NCI-H446 (cell line): ENCODE measurements around the gene IFT88.

Experiments used
- DNase-seq, 2 experiments: peaks; one replicate each; lab custom pipeline; 2025; lab: John Stamatoyannopoulos, UW

Gene IFT88

GRCh38 chr13:20686167-20686566 lies 119.2 kb downstream of the IFT88 start:
- DNase-seq, result no peak

GRCh38 chr13:20686863-20687579 lies 120.1 kb downstream of the IFT88 start:
- no peak for DNase-seq

GRCh38 chr13:20689291-20689690 lies 122.3 kb downstream of the IFT88 start:
- DNase-seq, result no peak

DNA sequence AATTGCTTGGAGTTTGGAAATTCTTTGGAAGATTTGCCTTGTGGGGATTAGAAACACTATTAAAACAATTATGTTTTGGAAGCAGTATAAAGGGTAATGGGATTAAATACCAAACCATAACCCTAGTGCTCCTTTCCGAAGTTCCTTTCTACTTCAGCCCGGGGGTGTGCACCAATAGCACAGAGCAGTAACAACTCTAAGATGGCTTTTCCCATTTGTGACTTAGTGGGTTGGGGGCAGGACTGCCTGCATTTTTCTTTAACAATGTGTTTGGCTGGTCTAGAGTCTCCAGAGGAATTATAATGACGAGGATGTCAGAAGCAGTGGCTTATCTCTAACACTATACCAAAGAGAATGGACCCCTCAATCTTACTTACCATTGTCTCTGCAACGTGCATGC lies 124.7 kb downstream of the IFT88 start:
- no peak for DNase-seq

GRCh38 chr13:20696073-20696472 lies 129.1 kb downstream of the IFT88 start:
- DNase-seq, result no peak

DNA sequence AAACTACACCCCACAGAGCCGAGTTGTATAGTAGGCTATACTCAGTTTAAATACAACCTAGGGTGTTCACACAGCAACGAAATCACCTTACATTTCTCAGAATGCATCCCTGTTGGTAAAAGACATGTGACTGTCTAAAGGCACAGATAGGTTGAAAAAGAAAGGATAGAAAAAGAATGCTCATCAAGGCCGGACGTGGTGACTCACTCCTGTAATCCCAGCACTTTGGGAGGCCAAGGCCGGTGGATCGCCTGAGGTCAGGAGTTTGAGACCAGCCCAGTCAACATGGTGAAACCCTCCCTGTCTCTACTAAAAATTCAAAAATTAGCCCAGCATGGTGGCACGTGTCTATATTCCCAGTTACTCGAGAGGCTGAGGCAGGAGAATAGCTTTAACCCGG lies 132.8 kb downstream of the IFT88 start:
- DNase-seq, result no peak

DNA sequence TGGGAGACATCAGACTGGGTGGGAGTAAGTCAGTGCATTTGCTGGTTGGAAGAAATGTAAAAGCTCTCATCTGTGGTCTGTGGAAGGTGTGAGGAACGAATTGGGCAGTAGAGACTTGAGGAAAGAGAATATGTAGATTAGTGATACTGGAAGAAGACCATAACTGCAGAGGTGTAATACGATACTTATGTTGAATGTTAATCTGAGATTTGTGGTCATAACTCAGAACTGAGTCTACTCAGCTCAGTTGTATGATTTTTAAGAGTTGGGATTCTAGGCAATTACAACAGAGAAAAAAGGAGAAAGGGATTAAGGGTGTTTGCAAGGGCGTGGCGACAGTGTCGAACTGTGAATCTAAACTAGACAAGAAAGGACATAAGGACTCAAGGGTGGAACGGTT lies 133.3 kb downstream of the IFT88 start:
- no peak for DNase-seq

DNA sequence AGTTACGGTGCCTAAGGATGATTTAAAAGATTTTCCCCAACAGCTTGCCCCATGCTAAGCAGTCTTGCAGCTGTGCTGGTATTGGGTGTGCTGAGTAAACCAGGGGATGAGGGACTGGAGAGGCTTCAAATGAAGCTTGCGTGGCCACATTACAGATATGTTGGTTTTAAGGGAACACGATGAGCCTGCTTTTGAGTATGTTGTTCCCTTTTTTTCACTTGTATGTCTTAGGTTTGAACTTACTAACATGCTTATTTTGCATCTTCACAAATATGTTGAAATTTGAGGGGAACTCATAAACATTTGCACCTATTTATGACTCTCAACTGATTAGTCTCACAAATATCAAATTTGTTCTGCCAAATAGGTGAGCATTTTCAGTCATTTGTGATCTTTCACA lies 134.5 kb downstream of the IFT88 start:
- DNase-seq, result no peak

DNA sequence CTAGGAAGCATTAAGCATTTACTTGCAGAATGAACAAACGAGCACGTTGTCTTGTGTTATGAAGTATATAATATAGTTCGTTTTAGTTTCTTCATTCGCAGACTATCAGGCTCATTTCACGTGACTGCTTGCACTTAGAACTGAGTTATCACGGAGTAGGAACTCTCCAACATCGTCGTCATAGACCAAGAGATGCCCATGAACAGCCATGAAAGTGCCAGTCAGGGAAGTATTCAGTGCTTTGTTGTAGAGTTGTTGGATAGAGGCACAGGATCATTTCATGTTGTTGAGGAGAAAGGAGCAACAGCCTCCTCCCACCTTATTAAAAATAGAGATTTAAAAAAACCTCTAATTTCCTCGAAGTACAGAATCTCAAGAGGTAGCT lies 135.6 kb downstream of the IFT88 start:
- no peak for DNase-seq

DNA sequence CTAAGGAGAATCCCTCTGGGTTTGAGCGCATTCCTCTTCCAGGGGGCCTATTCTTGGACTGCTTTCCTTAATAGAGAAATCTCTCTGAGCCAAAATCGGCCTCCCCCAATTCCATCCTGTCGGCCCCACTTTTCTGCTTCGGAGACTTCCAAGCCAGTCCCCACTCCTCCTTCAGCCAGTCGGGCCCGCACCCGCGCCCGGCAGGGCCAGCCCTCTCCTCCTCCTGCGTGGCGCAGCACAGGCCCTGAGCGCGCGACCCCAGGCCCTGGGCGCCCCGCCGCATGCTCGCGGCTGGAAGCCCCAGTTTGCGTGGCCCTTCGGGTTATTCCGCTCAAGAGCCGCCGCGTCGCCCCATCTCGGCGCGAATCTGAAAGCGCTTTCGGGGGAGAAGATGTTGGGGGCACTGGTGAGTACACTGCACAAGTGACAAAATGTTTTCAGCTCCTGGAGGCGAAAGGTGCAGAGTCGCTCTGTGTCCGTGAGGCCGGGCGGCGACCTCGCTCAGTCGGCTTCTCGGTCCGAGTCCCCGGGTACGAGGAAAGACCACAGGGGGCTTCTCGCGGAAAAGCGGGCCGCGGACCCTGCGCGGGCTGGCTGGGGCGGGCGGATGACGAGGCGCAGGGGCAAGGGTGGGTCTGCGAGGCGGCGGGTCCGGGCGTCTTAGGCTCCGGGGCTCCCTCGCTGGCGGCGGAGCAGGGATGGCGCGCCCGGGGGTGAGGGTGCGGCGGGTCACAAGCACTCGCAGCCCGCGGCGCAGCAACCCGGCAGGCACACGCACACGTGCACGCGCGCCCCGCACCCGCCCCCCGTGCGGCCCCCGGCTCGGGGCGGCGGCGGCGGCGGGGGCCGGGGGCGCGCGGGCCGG lies 136.2 kb downstream of the IFT88 start, which contains the start of gene IL17D:
Gene IL17D (plus strand): TSS at position 785 of the 865 bp plus-strand sequence. CDS start 303 bp downstream, outside the sequence.
- DNase-seq, result peak in 1 of 2 experiments; percentile 23

- peak; percentile 22 to 67 for DNase-seq
These were observed 137.0 kb downstream of the IFT88 start for GRCh38 chr13:20703780-20704458.

- DNase-seq, result no peak
These were observed 137.6 kb downstream of the IFT88 start for GRCh38 chr13:20704459-20705069.

DNA sequence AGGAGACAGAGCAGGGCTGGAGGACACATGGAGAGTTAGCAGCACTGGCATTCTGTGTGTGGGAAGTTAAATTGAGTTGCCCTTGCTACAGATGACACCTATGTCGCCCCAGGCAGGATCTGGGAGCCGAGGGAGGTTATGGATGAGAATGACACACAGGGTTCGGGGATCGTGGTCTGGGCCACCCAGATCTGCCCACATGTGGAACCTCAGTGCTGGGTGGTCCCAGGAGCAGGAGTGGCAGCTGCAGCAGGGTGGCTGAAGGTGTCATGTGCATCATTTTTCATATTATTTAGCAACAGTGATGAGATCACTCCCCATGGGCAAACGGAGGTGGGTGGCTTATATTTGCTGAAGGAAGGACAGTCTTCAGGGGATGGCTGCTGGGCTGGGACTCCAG lies 139.7 kb downstream of the IFT88 start:
- DNase-seq, result no peak

DNA sequence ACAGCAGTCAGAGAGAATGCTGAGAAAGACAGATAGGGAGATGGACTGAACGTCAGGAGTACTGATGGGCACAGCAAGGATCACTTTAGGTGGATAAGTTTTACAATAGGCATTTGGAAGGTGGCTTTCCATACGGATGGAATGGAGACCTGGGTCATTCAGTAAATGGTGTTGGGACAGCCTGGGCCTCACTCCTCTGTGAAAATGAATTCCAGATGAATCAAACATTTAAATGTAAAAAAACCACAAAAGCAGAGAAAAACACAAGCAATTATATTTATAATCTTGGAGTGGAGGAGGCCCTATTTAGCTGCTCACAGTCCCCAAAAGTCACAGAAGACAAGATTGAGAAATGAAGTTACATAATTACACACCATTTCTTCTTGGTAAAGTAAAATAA lies 141.3 kb downstream of the IFT88 start:
- DNase-seq, result no peak

- DNase-seq, result no peak
These were observed 142.4 kb downstream of the IFT88 start for GRCh38 chr13:20709369-20709768.

- DNase-seq, result no peak
These were observed 142.8 kb downstream of the IFT88 start for GRCh38 chr13:20709782-20710181.

- peak in 1 of 2 experiments; percentile 62 for DNase-seq
These were observed 144.5 kb downstream of the IFT88 start for GRCh38 chr13:20711301-20712044.

- DNase-seq, result no peak
These were observed 146.0 kb downstream of the IFT88 start for GRCh38 chr13:20713014-20713376.

DNA sequence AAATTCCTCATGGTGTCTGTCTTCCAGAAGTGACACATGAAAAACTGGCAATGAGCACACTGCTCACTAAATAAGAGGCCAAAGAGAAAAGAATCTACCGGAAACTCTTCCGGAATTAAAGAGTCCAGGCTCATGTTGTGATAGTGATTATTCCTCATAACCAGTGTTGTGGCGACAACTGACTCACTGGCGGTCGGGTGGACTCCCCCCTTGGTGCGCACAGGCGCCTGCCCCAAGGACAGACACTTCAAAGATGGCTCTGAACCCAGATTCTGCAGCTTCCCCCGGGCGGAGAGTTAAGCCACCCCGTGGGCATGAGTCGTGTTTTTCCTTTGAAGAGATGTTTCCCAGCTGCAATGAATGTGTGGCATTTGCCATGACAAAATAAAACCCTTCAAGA lies 146.8 kb downstream of the IFT88 start:
- no peak for DNase-seq

GRCh38 chr13:20714161-20714560 lies 147.2 kb downstream of the IFT88 start:
- no peak for DNase-seq

- peak in 1 of 2 experiments; percentile 66 for DNase-seq
These were observed 147.8 kb downstream of the IFT88 start for GRCh38 chr13:20714563-20715329.
